Common myeloid progenitor, CD34-positive (primary cell): ENCODE data around the gene GSG1L.
A peak's percentile ranks its signal among the peaks of the same experiment; 100 is the strongest.

ENCODE experiments used
- CTCF ChIA-PET: fragments of 350-600 bp; sonication (Branson Sonifier 250); formaldehyde crosslinking; loops from one replicate; lab custom pipeline; 2021; ENCODE audit warnings: antibody characterized with exemption; lab: Charles Lee
- POLR2A ChIA-PET: fragments of 350-600 bp; sonication (Branson Sonifier 250); formaldehyde crosslinking; loops from one replicate; lab custom pipeline; 2021; ENCODE audit warnings: antibody characterized with exemption; lab: Charles Lee
- DNase-seq, 3 donors: peaks; one replicate each; pipeline versions ENCODE4 v3.0.0 to v3.0.0-alpha.2; 2013
- H3K27ac ChIP-seq, 2 experiments: 1 replicate in 1 of 2; 2 replicates in 1 of 2; pipeline ENCODE4 v1.7.0; 2013; ENCODE audit warnings: inconsistent platforms in 2 of 2, low read length in 2 of 2, mild to moderate bottlenecking in 2 of 2, low read depth in 1 of 2, moderate library complexity in 1 of 2; ENCODE audit not compliant: severe bottlenecking in 2 of 2, insufficient read depth in 1 of 2, poor library complexity in 1 of 2
- H3K27me3 ChIP-seq, 5 experiments: replicated peaks in 2 of 5; 1 replicate in 3 of 5; 2 replicates in 2 of 5; pipeline versions ENCODE4 v1.6.1 to v1.7.0; 2013; ENCODE audit warnings: low read length in 4 of 5, mild to moderate bottlenecking in 2 of 5, moderate library complexity in 2 of 5, inconsistent platforms in 1 of 5; ENCODE audit not compliant: insufficient read depth in 5 of 5, control insufficient read depth in 4 of 5
- H3K36me3 ChIP-seq, 4 experiments: 1 replicate in 2 of 4; 2 replicates in 2 of 4; pipeline versions ENCODE4 v1.6.1 to v1.7.0; 2013; ENCODE audit warnings: low read length in 3 of 4, control low read depth in 1 of 4, mild to moderate bottlenecking in 1 of 4; ENCODE audit not compliant: control insufficient read depth in 4 of 4, insufficient read depth in 4 of 4
- H3K4me1 ChIP-seq, 4 experiments: 1 replicate in 3 of 4; 2 replicates in 1 of 4; pipeline versions ENCODE4 v1.6.1 to v1.7.1; 2013; ENCODE audit warnings: low read length in 3 of 4, mild to moderate bottlenecking in 3 of 4, control low read depth in 1 of 4, inconsistent platforms in 1 of 4, moderate library complexity in 1 of 4; ENCODE audit not compliant: control insufficient read depth in 4 of 4, insufficient read depth in 4 of 4; ENCODE audit errors: control extremely low read depth in 1 of 4
- H3K4me3 ChIP-seq, 7 experiments: 1 replicate in 4 of 7; 2 replicates in 3 of 7; pipeline versions ENCODE4 v1.5.1 to v1.7.0; 2013; ENCODE audit warnings: mild to moderate bottlenecking in 7 of 7, low read length in 6 of 7, moderate library complexity in 6 of 7, inconsistent platforms in 2 of 7, low read depth in 2 of 7, control low read depth in 1 of 7; ENCODE audit not compliant: insufficient read depth in 4 of 7, control insufficient read depth in 1 of 7; ENCODE audit errors: extremely low read depth in 1 of 7
- H3K9me3 ChIP-seq, 5 experiments: 1 replicate in 4 of 5; 2 replicates in 1 of 5; pipeline versions ENCODE4 v1.6.1 to v1.7.1; 2013; ENCODE audit warnings: low read length in 4 of 5, mild to moderate bottlenecking in 2 of 5, inconsistent platforms in 1 of 5, low read depth in 1 of 5, moderate library complexity in 1 of 5; ENCODE audit not compliant: control insufficient read depth in 4 of 5, insufficient read depth in 2 of 5; ENCODE audit errors: control extremely low read depth in 1 of 5
- WGBS: methylation state at CpG from one replicate; pipeline ENCODE4 v1.1.5; 2013; ENCODE audit not compliant: insufficient coverage; 5-methylcytosine and 5-hydroxymethylcytosine counted together

GSG1L gene

GRCh38 chr16:27966756-27967155 is 96.8 kb downstream of the GSG1L start:
- Histone ChIP-seq H3K36me3 (no peaks in the 10 kb centered on the region), H3K4me3 (no peak overlapping the region), H3K4me1 (no peaks in the 10 kb centered on the region), H3K9me3 (peaks cover 0 to 3% (median 0%) of the 10 kb centered on the region in 5 experiments), H3K27me3 (no peaks in the 10 kb centered on the region), H3K27ac (no peak overlapping the region)
- POLR2A ChIA-PET, result no interaction called here
- CTCF ChIA-PET, result no interaction called here
- DNase-seq, result peak in 2 of 3 donors; percentile 33 to 44
- 85% methylated on average over 4 of the region's 4 CpGs for WGBS

- POLR2A ChIA-PET, result no interaction called here
- WGBS, result 95% methylated on average over 5 of the region's 5 CpGs
- no peak for DNase-seq
Observed at GRCh38 chr16:27965801-27966200, 97.7 kb downstream of the GSG1L start.

GRCh38 chr16:27963471-27963965 is 100.0 kb downstream of the GSG1L start:
- Histone ChIP-seq H3K4me3 (no peak overlapping the region), H3K27me3 (no peaks in the 10 kb centered on the region), H3K9me3 (no peaks in the 10 kb centered on the region), H3K36me3 (no peaks in the 10 kb centered on the region), H3K4me1 (peaks cover 0 to 14% (median 9%) of the 10 kb centered on the region in 4 experiments), H3K27ac (no peak overlapping the region)
- POLR2A ChIA-PET, result no interaction called here
- no peak for DNase-seq
- 89% methylated on average over 6 of the region's 7 CpGs for WGBS
- CTCF ChIA-PET, result interaction anchor here (0.5 kb wide), 1 partner anchor 244 kb away, joined by 4 read pairs; no protein-coding TSS in a partner anchor

More at GRCh38 chr16:27965801-27966200, 97.7 kb downstream of the GSG1L start:
- Histone ChIP-seq H3K27me3 (no peaks in the 10 kb centered on the region), H3K9me3 (peaks cover 0 to 3% (median 0%) of the 10 kb centered on the region in 5 experiments), H3K36me3 (no peaks in the 10 kb centered on the region), H3K4me3 (no peak overlapping the region), H3K4me1 (peaks cover 0 to 3% (median 0%) of the 10 kb centered on the region in 4 experiments), H3K27ac (no peak overlapping the region)
- CTCF ChIA-PET, result no interaction called here

DNA sequence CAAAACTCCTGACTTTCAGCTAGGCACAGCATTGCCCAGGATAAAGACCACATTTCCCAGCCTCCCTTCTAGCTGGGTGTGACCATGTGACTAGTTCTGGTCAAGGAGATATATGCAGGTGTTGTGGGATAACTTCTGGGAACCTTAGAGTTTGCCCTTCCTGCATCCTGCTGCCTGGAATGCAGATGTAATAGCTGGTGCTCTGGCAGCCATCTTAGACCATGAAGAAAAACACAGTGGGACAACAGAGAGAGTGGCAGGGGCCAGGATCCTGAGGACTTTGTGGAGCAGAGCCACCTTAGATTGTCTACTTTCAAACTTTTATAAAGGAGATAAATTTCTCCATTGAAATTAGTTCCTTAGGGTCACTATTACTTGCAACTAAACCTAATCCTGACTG is 101.3 kb downstream of the GSG1L start:
- ChIA-PET POLR2A (no interaction called here), CTCF (interaction anchor here (1.2 to 1.4 kb wide), 3 partner anchors 10 to 107 kb away, joined by 3 read pairs; no protein-coding TSS in a partner anchor)
- Histone ChIP-seq H3K4me3 (no peak overlapping the region), H3K9me3 (peaks cover 0 to 9% (median 6%) of the 10 kb centered on the region in 5 experiments), H3K27ac (no peak overlapping the region), H3K36me3 (no peaks in the 10 kb centered on the region), H3K27me3 (no peaks in the 10 kb centered on the region), H3K4me1 (peaks cover 0 to 14% (median 9%) of the 10 kb centered on the region in 4 experiments)
- no peak for DNase-seq

DNA sequence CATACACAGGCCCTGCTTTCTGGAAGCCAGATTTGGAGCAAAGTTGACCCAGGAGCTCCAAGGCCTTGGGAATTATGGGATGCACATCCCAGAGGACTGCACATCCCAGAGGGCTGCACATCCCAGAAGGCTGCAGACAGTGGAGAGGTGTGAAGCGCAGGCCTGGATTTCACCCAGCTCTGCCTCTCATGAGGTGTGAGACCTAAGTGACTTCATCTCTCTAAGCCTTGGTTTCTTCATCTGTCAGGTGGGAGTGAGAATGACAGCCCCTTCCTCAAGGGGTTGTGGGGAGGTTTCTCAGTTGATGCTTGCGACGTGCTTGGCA is 102.3 kb downstream of the GSG1L start:
- Histone ChIP-seq H3K27ac (no peak overlapping the region), H3K4me1 (peaks cover 0 to 14% (median 9%) of the 10 kb centered on the region in 4 experiments), H3K9me3 (peaks cover 0 to 15% (median 7%) of the 10 kb centered on the region in 5 experiments), H3K27me3 (no peaks in the 10 kb centered on the region), H3K4me3 (no peak overlapping the region), H3K36me3 (no peaks in the 10 kb centered on the region)
- WGBS, result no CpG with 5 or more reads among the region's 3 CpGs
- ChIA-PET POLR2A (no interaction called here), CTCF (interaction anchor here (1.2 to 1.4 kb wide), 3 partner anchors 79 to 110 kb away, joined by 3 read pairs; no protein-coding TSS in a partner anchor)
- DNase-seq, result no peak

GRCh38 chr16:27960619-27961295 is 102.8 kb downstream of the GSG1L start:
- H3K27me3 ChIP-seq, result no peaks in the 10 kb centered on the region
- H3K36me3 ChIP-seq, result no peaks in the 10 kb centered on the region
- no peak overlapping the region for H3K27ac ChIP-seq
- peaks cover 0 to 14% (median 9%) of the 10 kb centered on the region in 4 experiments for H3K4me1 ChIP-seq
- H3K4me3 ChIP-seq, result peak overlapping the region in 1 of 7 experiments; percentile 20
- 89% methylated on average over 17 of the region's 17 CpGs for WGBS
- ChIA-PET POLR2A (no interaction called here), CTCF (interaction anchor here (0.6 to 1.8 kb wide), 3 partner anchors 12 to 110 kb away, joined by 3 to 6 read pairs (median 3); no protein-coding TSS in a partner anchor)
- DNase-seq, result no peak
- peaks cover 0 to 20% (median 7%) of the 10 kb centered on the region in 5 experiments for H3K9me3 ChIP-seq

DNA sequence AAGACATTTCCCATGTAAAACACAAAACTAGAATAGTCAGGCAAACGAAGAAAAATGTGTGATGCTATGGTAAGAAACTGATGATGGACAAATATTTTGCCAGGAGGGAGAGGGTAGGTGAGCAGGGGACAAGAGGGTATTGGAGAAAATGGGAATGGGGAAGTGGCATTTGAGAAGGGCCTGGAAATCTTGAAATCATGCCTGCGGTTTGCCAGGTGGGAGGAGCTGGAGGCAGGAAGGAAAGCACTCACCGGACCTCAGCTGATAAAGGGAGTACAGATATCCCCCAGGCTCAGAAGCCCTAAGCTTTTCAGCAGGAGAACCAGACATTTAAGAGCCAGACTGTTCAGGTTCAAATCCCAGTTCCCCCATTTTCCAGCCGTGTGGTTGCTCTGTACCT is 103.6 kb downstream of the GSG1L start:
- CTCF ChIA-PET, result interaction anchor here (0.6 to 1.8 kb wide), 2 partner anchors 13 to 44 kb away, joined by 3 to 6 read pairs; no protein-coding TSS in a partner anchor
- Histone ChIP-seq H3K4me1 (peaks cover 0 to 14% (median 9%) of the 10 kb centered on the region in 4 experiments), H3K27ac (no peak overlapping the region), H3K36me3 (no peaks in the 10 kb centered on the region), H3K4me3 (no peak overlapping the region), H3K27me3 (no peaks in the 10 kb centered on the region), H3K9me3 (peaks cover 1 to 24% (median 9%) of the 10 kb centered on the region in 5 experiments)
- WGBS, result 0% methylated on average over 4 of the region's 4 CpGs
- POLR2A ChIA-PET, result no interaction called here
- peak; percentile 31 to 51 (median 44) for DNase-seq
